ENCODE data around the gene BOD1L2.

BOD1L2 gene

GRCh38 chr18:57135699-57136098, 11.2 kb upstream of the BOD1L2 start:
- no peak for DNase-seq (ENCODE audit: extremely low spot score)
- ChIA-PET CTCF (interaction anchor here (0.9 to 1.0 kb wide), 2 partner anchors 9 to 267 kb away, joined by 3 read pairs; no protein-coding TSS in a partner anchor), POLR2A (no interaction called here)
- no peak for TF ChIP-seq CTCF (IDR thresholded peaks at IDR 0.05; ENCODE audit: control extremely low read depth, extremely low read depth, low read depth, missing control alignments)

DNA sequence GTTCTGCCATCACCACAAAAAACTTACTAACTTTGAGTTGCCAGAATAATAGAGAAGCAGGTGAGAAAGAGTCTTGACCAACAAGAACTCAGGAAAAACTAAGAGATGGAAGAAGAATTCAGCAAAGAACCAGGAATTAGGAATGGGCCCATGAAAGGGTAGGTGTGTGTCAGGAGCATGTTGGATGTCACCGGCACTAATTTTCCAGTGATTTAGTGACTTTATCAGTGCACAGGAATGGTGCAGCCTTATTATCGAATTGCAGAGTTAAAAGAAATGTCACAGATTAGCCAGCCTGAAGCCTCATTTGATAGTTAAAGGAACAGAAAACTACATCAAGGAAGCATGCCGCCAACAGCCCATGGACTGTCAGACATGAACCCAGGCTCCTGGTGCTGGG, 9.0 kb upstream of the BOD1L2 start:
- DNase-seq (ENCODE audit: extremely low spot score): no peak
- CTCF ChIA-PET: no interaction called here
- POLR2A ChIA-PET: no interaction called here
- TF ChIP-seq CTCF (IDR thresholded peaks at IDR 0.05; ENCODE audit: control extremely low read depth, extremely low read depth, low read depth, missing control alignments): no peak

DNA sequence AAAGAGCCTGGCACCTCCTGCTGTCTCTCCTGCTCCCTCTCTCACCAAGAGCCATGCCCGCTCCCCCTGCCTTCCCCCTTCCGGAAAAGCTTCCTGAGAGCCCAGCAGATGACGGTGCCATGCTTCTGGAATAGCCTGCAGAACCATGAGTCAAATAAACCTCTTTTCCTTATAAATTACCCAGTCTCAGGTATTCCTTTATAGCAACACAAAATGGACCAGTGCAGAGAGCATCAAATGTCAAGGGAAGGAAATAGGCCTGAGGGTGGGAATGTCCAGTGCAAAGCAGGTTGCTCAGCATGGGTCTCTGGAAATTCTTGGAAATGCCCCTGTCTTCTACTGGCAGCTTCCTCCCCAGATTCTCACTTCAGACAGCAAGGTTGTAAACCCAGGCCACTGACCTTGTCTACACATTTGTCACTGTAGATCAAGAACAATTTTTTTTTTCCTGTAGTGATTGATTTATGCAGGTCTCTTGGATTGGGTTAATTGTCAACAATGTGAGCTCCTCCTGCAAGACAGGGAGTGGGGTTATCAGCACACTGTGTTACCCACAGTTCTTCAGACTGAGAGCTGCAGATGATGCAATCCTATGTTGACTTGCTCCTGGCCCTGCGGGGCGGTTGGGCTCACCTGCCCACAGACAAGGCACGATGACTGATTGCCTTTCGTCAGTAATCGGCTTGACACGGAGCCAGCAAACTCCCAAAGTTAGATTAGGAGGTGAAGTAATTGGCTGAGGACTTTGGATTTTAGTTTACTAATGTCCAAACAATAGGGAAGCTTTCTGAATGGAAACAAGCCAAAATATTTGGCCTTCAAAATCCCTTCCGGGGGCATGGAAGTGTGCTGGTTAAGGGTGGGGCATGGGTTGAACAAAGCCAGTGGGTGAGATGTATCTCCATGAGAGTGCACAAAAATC, 5.4 kb upstream of the BOD1L2 start:
- CTCF ChIA-PET: interaction anchor here (1.6 kb wide), 1 partner anchor 12 kb away, joined by 4 read pairs; no protein-coding TSS in a partner anchor
- no peak for DNase-seq (ENCODE audit: extremely low spot score)
- TF ChIP-seq CTCF (IDR thresholded peaks at IDR 0.05; ENCODE audit: control extremely low read depth, extremely low read depth, low read depth, missing control alignments): no peak
- POLR2A ChIA-PET: no interaction called here

DNA sequence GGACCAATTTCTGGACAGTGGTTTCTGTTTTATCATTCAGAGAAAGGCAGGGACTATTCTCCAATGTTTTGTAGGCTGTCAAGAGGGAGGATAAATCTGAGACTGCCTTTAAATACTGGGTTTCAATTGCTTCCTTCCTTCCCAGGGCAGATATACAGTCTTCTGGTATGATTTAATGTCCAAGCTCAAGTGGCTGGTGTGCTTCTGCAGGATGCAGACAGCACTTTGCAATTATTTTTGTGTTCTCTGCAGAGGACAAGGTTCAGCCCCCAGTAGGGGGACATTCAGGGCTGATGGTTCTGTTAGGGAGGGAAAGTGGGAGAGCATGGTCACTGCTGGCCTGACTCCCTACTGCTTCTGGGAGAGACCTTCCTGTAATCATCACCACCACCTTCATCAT, 4.6 kb upstream of the BOD1L2 start:
- POLR2A ChIA-PET: no interaction called here

DNA sequence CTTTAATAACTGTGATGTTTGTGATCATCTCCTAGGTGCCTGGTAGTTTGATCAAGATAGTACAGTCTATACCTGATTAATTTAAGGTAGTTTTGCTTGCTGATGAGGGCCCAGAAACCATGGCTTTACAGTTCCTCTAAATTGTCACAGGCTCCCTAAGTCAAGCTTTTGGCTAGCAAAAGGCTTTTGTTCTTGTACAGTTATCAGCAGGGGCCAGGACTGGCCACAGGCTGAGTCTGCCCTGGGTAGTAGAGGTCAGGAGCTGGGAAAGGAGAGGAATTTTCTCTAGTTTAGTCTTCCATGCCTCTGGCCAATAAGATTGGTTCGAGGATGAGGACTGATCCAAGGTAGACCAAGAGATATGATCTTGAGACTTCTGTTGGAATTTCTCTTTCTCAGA, 3.6 kb upstream of the BOD1L2 start:
- CTCF ChIA-PET: interaction anchor here (1.3 to 1.9 kb wide), 2 partner anchors 10 to 59 kb away, joined by 3 to 4 read pairs; no protein-coding TSS in a partner anchor
- no peak for DNase-seq (ENCODE audit: extremely low spot score)
- POLR2A ChIA-PET: no interaction called here
- TF ChIP-seq CTCF (IDR thresholded peaks at IDR 0.05; ENCODE audit: control extremely low read depth, extremely low read depth, low read depth, missing control alignments): no peak

More for the DNA sequence above, 4.6 kb upstream of the BOD1L2 start:
- CTCF ChIA-PET: interaction anchor here (1.6 kb wide), 1 partner anchor 13 kb away, joined by 4 read pairs; no protein-coding TSS in a partner anchor
- no peak for TF ChIP-seq CTCF (IDR thresholded peaks at IDR 0.05; ENCODE audit: control extremely low read depth, extremely low read depth, low read depth, missing control alignments)
- DNase-seq (ENCODE audit: extremely low spot score): no peak

GRCh38 chr18:57148263-57148662, 1.4 kb downstream of the BOD1L2 start:
- TF ChIP-seq CTCF (IDR thresholded peaks at IDR 0.05; ENCODE audit: control extremely low read depth, extremely low read depth, low read depth, missing control alignments): no peak
- POLR2A ChIA-PET: no interaction called here
- CTCF ChIA-PET: no interaction called here
- no peak for DNase-seq (ENCODE audit: extremely low spot score)
